Right forelimb (tissue), 1 donor: ENCODE data around the gene PYCARD.
A peak's percentile ranks its signal among the peaks of the same experiment; 100 is the strongest.
"Not testable (repeated sequence)": the region's sequence is repeated elsewhere in the genome, so short reads cannot be mapped to it uniquely, and the experiment has no call there.

Source experiments
- DNase-seq: peaks from one replicate; pipeline ENCODE4 v3.0.0-alpha.2; 2018

PYCARD gene

DNA sequence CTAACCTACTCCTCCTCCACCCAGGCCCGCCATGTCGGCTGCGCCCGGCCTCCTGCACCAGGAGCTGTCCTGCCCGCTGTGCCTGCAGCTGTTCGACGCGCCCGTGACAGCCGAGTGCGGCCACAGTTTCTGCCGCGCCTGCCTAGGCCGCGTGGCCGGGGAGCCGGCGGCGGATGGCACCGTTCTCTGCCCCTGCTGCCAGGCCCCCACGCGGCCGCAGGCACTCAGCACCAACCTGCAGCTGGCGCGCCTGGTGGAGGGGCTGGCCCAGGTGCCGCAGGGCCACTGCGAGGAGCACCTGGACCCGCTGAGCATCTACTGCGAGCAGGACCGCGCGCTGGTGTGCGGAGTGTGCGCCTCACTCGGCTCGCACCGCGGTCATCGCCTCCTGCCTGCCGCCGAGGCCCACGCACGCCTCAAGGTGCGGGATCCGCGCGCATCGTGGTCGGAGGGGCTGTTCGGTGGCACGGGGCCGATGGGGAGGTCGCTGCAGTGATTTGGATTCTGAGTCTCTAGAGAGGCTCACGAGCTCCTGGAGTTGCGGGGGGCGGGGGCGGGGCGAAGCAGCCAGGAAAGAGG is 12.2 kb upstream of the PYCARD start:
- DNase-seq: no peak

GRCh38 chr16:31213877-31214707 is 11.5 kb upstream of the PYCARD start, which contains the start of gene TRIM72:
TRIM72 (plus strand) TSS chr16:31214119; CDS start chr16:31214739, 620 bp downstream.
- DNase-seq: peak; percentile 68

DNA sequence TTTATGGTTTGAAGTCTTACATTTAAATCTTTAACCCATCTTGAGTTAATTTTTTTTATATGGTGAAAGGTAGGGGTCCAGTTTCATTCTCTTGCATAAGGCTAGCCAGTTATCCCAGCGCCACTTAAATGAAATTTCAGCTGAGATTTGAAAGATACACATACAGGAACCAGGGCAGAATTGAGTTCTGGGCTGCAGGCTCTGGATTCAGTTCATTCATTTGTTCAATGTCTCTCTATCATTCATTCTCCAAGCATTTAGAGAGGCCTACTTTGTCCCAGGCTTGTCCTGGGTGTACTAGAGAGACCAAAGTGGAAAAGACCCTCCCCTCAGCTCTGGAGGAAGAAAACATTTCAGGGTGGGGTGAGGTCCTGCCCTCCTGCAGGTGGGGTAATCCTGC is 10.8 kb upstream of the PYCARD start:
- DNase-seq: no peak

DNA sequence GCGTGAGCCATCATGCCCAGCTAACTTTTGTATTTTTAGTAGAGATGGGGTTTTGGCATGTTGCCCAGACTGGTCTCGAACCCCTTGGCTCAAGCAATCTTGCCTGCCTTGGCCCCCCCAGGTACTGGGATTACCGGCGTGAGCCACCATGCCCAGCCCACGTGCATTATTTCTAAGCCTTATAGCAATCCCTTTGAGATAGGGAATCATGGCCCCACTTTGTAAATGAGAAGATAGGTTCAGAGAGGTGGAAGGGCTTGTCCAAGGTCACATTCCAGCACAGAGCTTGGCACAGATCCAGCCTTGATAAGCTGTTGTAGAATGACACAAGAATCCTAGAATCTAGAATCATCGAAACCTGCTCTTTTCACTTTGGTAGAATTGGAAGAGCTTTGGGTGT is 4.2 kb upstream of the PYCARD start:
- DNase-seq: no peak

DNA sequence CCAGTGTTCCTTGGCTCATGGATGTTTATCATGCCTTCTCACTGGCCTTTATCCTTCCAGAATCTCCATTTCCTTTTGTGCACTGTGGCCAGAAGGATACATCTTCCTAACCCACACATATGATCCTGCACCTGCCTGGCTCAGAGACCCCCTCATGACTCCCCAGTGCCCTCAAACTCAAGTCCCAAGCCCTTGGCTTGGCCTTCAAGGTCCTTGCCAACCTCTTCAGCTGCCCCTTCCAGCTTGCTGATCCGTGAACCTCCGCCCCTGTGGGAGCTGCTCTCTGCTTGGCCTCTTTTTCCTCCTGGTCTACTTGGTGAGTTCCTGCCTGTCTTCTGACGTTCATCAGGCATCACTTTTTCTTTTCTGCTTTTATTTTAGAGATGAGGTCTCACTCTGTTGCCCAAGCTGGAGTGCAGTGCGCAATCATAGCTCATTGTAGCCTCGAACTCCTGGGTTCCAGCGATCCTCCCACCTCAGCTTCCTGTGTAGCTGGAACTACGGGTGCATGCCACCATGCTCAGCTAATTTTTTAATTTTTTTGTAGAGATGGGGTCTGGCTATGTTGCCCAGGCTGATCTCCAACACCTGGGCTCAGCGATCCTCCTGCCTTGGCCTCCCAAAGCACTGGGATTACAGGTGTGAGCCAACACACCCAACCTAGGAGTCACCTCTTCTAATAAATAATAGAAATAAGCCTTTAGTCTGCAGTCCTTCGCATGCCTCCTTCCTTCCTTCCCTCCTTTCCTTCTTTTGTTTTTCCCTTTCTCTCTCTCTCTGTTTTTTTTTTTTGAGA is 2.5 kb upstream of the PYCARD start:
- no peak for DNase-seq

- DNase-seq: no peak
Measured at GRCh38 chr16:31201582-31202413, 762 bp downstream of the PYCARD start.

DNA sequence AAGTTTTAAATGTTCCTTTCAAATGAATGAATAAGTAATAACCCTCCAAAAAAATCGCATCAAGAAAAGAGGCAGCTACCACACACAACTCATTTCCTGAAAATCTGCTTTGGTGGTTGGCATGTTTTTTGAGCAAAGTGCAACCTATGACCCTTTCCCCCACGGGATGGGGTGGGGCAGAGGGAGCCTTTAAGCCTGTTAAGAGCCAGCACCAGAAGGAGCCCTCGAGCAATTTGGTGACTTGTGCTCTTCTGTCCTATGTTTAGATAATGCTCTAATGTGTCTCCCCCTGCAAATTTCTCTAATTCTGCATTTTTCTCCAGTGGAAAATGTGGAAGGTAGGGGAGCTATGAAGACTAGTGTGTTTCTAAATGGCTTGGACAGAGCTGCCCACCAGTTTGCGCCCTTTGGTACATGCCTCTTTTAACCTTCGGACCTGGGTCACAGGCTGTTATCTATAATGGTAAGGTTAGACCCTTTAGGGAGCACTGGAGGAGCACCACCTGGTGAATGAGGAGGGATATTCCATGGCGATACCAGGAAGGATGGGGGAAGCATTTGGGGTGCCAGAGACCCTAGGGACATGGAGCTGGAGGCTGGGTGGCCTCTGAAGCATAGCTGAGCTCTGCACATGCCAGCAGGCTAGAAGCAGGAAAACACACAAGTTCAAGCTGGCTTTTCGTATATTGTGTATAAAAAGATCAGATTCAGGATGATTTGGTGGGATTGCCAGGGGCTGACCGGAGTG is 1.6 kb downstream of the PYCARD start:
- no peak for DNase-seq

DNA sequence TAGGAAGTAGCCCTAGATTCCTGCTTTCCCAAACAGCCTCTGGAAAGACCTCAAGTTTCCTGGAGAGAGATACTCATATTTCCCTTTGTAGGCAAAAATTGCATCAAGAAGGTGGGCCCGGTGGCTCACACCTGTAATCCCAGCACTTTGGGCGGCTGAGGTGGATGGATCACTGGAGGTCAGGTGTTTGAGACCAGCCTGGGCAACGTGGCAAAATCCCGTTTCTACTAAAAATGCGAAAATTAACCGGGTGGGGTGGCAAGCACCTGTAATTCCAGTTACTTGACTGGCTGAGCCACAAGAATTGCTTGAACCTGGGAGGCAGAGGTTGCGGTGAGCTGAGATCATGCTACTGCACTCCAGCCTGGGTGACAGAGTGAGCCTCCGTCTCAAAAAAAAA is 2.4 kb downstream of the PYCARD start:
- not testable (repeated sequence) for DNase-seq

DNA sequence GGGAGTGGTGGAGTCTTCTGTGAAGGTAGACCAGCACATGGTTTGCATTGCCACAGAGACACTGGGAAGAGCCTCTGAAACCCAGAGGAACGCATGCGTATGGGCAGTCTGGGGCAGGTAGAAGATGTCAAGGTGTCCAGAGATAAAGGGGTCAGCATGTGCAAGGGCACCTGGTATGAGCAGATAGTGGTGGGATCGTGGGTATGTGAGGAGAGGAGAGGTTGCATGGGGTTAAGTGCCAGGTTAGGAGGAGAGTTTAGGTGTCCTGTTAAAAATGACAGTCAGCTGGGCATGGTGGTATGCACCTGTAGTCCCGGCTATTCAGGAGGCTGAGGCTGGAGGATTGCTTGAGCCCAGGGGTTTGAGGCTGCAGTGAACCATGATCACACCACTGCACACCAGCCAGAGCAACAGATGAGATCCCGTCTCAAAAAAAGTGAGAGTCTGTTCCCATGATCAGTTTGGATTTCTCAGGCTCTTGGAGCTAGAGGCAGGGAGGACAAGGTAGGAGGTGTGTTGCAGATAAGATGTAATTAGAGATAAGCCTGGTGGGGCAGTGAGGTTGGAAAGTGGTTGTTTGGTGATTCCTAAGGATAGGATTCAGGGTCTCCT is 3.0 kb downstream of the PYCARD start:
- no peak for DNase-seq

DNA sequence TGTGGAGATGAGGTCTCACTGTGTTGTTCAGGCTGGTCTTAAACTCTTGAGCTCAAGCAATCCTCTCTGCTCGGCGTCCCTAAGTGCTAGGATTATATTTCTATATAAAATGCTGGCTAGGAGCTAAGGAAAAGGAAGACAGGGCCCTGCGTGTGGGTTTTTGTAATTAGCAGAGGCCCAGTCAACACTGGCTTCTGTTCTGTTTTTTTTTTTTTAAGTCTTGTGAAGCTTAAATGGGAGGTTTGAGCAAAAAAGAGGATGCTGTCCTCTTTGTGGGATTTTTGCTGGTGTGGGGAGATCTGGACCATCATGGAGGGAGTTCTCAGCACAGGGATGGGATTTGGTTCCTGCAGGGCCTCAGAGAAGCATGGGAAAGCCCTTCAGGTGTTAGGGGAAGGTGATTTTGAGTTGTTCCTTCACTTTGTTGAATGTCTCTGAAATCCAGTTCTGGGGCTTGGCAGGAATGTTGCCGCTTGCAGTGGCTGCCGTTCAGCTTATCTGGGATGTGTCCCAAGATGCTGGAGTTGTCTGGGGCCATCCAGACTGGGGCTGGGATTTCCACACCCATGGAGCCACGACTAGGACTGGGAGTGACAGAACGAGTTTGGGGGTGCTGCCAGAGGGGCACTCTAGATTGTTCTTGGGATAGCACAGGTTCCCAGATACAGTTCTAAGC is 4.2 kb downstream of the PYCARD start:
- no peak for DNase-seq

GRCh38 chr16:31196324-31197088 is 6.1 kb downstream of the PYCARD start:
- DNase-seq: no peak

DNA sequence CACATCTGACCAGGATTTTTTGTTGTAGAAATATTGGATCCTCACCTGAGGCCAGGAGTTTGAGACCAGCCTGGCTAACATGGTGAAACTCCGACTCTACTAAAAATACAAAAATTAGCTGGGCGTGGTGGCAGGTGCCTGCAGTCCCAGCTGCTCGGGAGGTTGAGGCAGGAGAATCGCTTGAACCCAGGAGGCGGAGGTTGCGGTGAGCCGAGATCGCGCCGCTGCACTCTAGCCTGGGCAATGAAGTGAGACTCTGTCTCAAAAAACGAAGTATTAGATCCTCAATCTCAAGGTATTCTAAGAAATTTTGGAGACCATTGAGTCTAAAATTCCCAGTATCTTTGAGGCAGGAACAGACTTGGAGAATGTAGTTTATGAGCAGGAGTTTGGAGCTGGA is 6.7 kb downstream of the PYCARD start:
- DNase-seq: not testable (repeated sequence)

GRCh38 chr16:31194898-31195297 is 7.7 kb downstream of the PYCARD start:
- DNase-seq: no peak

DNA sequence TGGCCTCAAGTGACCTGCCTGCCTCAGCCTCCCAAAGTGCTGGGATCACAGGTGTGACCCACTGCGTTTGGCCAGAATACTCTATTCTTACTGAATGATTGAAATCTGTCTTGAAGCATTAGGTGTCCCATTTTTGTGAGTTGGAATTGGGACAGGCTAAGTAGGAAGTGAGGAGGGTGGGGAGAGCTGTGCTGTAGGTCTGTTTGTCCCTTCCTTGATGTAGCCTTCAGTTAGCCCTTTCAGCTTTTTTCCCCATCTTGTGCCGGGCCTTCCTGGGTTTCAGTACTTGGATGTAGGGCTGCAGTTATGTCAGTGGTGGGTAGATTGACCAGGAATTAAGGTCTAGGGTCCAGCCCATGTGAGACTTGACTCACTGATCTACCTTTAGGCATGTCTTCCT is 8.7 kb downstream of the PYCARD start:
- no peak for DNase-seq

- no peak for DNase-seq
Measured at GRCh38 chr16:31192856-31193642, 9.5 kb downstream of the PYCARD start.

DNA sequence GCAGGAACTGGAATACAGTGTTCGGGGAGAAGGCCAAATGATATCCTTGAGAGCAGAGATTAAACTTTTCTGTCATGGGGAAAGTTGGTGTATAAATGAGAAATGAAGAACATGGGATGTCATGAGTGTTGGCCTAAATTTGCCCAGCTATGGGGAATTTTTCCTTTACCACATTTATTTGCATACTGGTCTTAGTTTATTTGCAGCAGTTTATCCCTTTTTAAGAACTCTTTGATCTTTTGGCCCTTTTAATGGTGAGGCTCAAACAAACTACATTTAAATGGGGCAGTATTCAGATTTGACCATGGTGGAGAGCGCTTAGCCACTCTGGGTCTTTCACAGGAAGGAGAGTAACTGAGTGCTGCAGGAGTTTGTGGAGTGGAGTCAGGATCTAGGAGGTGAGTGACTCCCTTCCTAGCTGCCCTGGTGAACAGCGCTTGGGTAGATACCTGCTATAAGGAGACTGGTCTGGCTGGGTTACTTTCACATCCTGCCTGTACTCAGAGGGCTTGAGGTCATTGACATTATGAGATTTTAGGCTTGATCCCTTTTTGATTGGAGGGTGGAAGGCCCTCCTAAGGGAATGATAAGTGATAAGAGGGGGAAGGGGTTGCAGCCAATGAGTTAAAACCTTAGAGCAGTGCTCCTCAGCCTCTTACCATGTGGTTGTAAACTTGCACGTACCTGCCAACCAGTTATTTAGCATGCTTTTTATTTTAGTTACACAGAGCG is 10.7 kb downstream of the PYCARD start:
- DNase-seq: no peak

DNA sequence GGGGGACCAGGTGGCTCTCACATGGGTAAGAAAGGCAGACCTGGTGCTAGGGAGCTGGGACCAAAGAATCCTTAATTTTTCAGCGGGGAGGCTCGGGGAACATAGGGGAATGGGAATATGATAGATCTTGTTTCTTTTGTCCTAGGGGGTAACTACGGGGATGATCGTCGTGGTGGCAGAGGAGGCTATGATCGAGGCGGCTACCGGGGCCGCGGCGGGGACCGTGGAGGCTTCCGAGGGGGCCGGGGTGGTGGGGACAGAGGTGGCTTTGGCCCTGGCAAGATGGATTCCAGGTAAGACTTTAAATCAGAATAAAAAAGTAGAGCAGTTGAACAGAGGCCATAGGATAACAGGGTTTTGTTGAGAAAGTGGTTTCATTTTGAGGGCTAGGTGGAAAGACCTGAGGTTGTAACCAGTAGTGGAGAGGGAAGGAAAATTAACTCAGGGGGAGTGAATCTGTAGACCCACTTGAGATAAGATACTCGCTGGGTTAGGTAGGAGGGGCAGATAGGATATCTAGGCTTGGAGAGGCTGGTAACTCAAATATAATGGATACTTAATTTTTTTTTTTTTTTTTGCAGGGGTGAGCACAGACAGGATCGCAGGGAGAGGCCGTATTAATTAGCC is 11.6 kb downstream of the PYCARD start:
- no peak for DNase-seq

GRCh38 chr16:31190061-31190460 is 12.5 kb downstream of the PYCARD start:
- DNase-seq: no peak
